Activated CD4-positive, alpha-beta T cell treated with anti-CD3 and anti-CD28 coated beads, Interleukin-2, amount 50 U/mL, for 48 hours (primary cell): Measurements from ENCODE around the gene LRRC27.
"Not testable (repeated sequence)": the region's sequence is repeated elsewhere in the genome, so short reads cannot be mapped to it uniquely, and the experiment has no call there.

ENCODE experiments used
- DNase-seq, 2 experiments: peaks; one replicate each; pipeline ENCODE4 v3.0.0-alpha.2; 2020

The LRRC27 gene

GRCh38 chr10:132301371-132302330 is 30.3 kb upstream of the LRRC27 start:
- no peak for DNase-seq

GRCh38 chr10:132302421-132303310 is 29.3 kb upstream of the LRRC27 start:
- no peak for DNase-seq

- DNase-seq = no peak
Observed at GRCh38 chr10:132303361-132304115, 28.5 kb upstream of the LRRC27 start.

- DNase-seq = no peak
Observed at GRCh38 chr10:132304756-132305509, 27.1 kb upstream of the LRRC27 start.

- no peak for DNase-seq
Observed at GRCh38 chr10:132305654-132306342, 26.2 kb upstream of the LRRC27 start.

GRCh38 chr10:132306343-132306685 is 25.7 kb upstream of the LRRC27 start:
- DNase-seq = no peak

GRCh38 chr10:132306864-132307751 is 24.9 kb upstream of the LRRC27 start:
- peak; percentile 40 to 45 for DNase-seq

- peak; percentile 89 for DNase-seq
Observed at GRCh38 chr10:132307823-132308586, 24.0 kb upstream of the LRRC27 start, which contains the start of gene STK32C. TSS of gene STK32C (minus strand) at chr10:132307950. CDS start at chr10:132307833, 117 bp downstream.

- DNase-seq = no peak
Observed at GRCh38 chr10:132308587-132309470, 23.2 kb upstream of the LRRC27 start.

- DNase-seq = no peak
Observed at GRCh38 chr10:132309471-132309865, 22.5 kb upstream of the LRRC27 start.

GRCh38 chr10:132309879-132310591 is 22.0 kb upstream of the LRRC27 start:
- DNase-seq = no peak

- no peak for DNase-seq
Observed at GRCh38 chr10:132310701-132311337, 21.2 kb upstream of the LRRC27 start.

GRCh38 chr10:132311338-132311939 is 20.6 kb upstream of the LRRC27 start:
- no peak for DNase-seq

- no peak for DNase-seq
Observed at GRCh38 chr10:132313305-132313704, 18.7 kb upstream of the LRRC27 start.

GRCh38 chr10:132313865-132314264 is 18.1 kb upstream of the LRRC27 start:
- DNase-seq = no peak

GRCh38 chr10:132314336-132314735 is 17.7 kb upstream of the LRRC27 start:
- DNase-seq = no peak

- not testable (repeated sequence) for DNase-seq
Observed at GRCh38 chr10:132314881-132315280, 17.1 kb upstream of the LRRC27 start.
